HG03439 (cell line): ENCODE results near the gene TEX51.

ENCODE experiments used
- ATAC-seq: cut with Tn5 transposase; IDR thresholded peaks from one replicate; pipeline ENCODE4 v1.9.1; 2021; ENCODE audit warnings: mild to moderate bottlenecking, moderate library complexity; ENCODE audit not compliant: unreplicated experiment

TEX51 gene

GRCh38 chr2:126890551-126891450 is 7.9 kb upstream of the TEX51 start:
- no peak for ATAC-seq

GRCh38 chr2:126891681-126892500 is 6.8 kb upstream of the TEX51 start:
- no peak for ATAC-seq

- no peak for ATAC-seq
These were observed 5.5 kb upstream of the TEX51 start for GRCh38 chr2:126893153-126893552.

GRCh38 chr2:126893606-126894005 is 5.1 kb upstream of the TEX51 start:
- ATAC-seq: no peak

GRCh38 chr2:126894082-126894481 is 4.6 kb upstream of the TEX51 start:
- ATAC-seq: no peak

GRCh38 chr2:126894585-126895182 is 4.0 kb upstream of the TEX51 start:
- ATAC-seq: no peak

- no peak for ATAC-seq
These were observed 3.4 kb upstream of the TEX51 start for GRCh38 chr2:126895336-126895735.

GRCh38 chr2:126896471-126896870 is 2.2 kb upstream of the TEX51 start:
- ATAC-seq: no peak

GRCh38 chr2:126899616-126900185 is 1.0 kb downstream of the TEX51 start:
- no peak for ATAC-seq

GRCh38 chr2:126900646-126901319 is 2.1 kb downstream of the TEX51 start:
- ATAC-seq: no peak

- no peak for ATAC-seq
These were observed 2.8 kb downstream of the TEX51 start for GRCh38 chr2:126901459-126901858.

- no peak for ATAC-seq
These were observed 3.6 kb downstream of the TEX51 start for GRCh38 chr2:126902152-126902835.

- no peak for ATAC-seq
These were observed 4.2 kb downstream of the TEX51 start for GRCh38 chr2:126902859-126903258.

GRCh38 chr2:126905991-126906390 is 7.3 kb downstream of the TEX51 start:
- ATAC-seq: no peak

- ATAC-seq: no peak
These were observed 8.1 kb downstream of the TEX51 start for GRCh38 chr2:126906781-126907180.

- ATAC-seq: no peak
These were observed 9.0 kb downstream of the TEX51 start for GRCh38 chr2:126907671-126908070.

GRCh38 chr2:126908721-126909177 is 10.1 kb downstream of the TEX51 start:
- no peak for ATAC-seq

- no peak for ATAC-seq
These were observed 10.7 kb downstream of the TEX51 start for GRCh38 chr2:126909366-126909765.

- no peak for ATAC-seq
These were observed 11.1 kb downstream of the TEX51 start for GRCh38 chr2:126909781-126910180.

- ATAC-seq: no peak
These were observed 11.9 kb downstream of the TEX51 start for GRCh38 chr2:126910637-126911036.
